Mesenchymal stem cell (in vitro differentiated cells and primary cell): ENCODE measurements around the gene DBH.
A peak's percentile ranks its signal among the peaks of the same experiment; 100 is the strongest.
"Not testable (repeated sequence)": the region's sequence is repeated elsewhere in the genome, so short reads cannot be mapped to it uniquely, and the experiment has no call there.

Experiments
- DNase-seq: peaks from one replicate; pipeline ENCODE4 v3.0.0-alpha.2; 2013
- H2AFZ ChIP-seq: one replicate; pipeline ENCODE4 v1.6.1; 2013; ENCODE audit warnings: low read depth, mild to moderate bottlenecking, control low read depth, inconsistent platforms, low read length, moderate library complexity
- H2AK5ac ChIP-seq: 2 replicates; pipeline ENCODE4 v1.6.1; 2013; ENCODE audit warnings: low read length, moderate library complexity, mild to moderate bottlenecking, inconsistent platforms; ENCODE audit not compliant: severe bottlenecking
- H2BK120ac ChIP-seq: one replicate; pipeline ENCODE4 v1.6.1; 2013; ENCODE audit warnings: low read depth, mild to moderate bottlenecking, inconsistent platforms, low read length, moderate library complexity
- H2BK12ac ChIP-seq, 2 experiments: one replicate each; pipeline ENCODE4 v1.6.1; 2013; ENCODE audit warnings: inconsistent platforms in 2 of 2, low read length in 2 of 2, mild to moderate bottlenecking in 2 of 2, moderate library complexity in 2 of 2, control low read depth in 1 of 2
- H2BK15ac ChIP-seq: one replicate; pipeline ENCODE4 v1.6.1; 2013; ENCODE audit warnings: mild to moderate bottlenecking, low read depth, inconsistent platforms; ENCODE audit not compliant: poor library complexity, severe bottlenecking
- H2BK5ac ChIP-seq: 2 replicates; pipeline ENCODE4 v1.6.1; 2013; ENCODE audit warnings: low read depth, mild to moderate bottlenecking, low read length, control low read depth, inconsistent platforms; ENCODE audit not compliant: poor library complexity, severe bottlenecking
- H3K14ac ChIP-seq, 2 experiments: one replicate each; pipeline ENCODE4 v1.6.1; 2013; ENCODE audit warnings: inconsistent platforms in 2 of 2, low read length in 2 of 2, control low read depth in 1 of 2, mild to moderate bottlenecking in 1 of 2, moderate library complexity in 1 of 2
- H3K18ac ChIP-seq, 2 experiments: one replicate each; pipeline ENCODE4 v1.6.1; 2013; ENCODE audit warnings: inconsistent platforms in 2 of 2, low read length in 2 of 2, control low read depth in 1 of 2, low read depth in 1 of 2, mild to moderate bottlenecking in 1 of 2
- H3K23ac ChIP-seq, 2 experiments: one replicate each; pipeline ENCODE4 v1.6.1; 2013; ENCODE audit warnings: inconsistent platforms in 2 of 2, low read length in 2 of 2, mild to moderate bottlenecking in 2 of 2, moderate library complexity in 2 of 2, control low read depth in 1 of 2
- H3K27ac ChIP-seq: 2 replicates; pipeline ENCODE4 v1.5.1; 2013; ENCODE audit warnings: mild to moderate bottlenecking, moderate library complexity, low read length, control low read depth, inconsistent platforms; ENCODE audit not compliant: poor library complexity, severe bottlenecking
- H3K27me3 ChIP-seq, 2 experiments: 2 replicates each; pipeline versions ENCODE4 v1.6.1 to v1.7.0; 2013; ENCODE audit warnings: low read length in 2 of 2, mild to moderate bottlenecking in 2 of 2, moderate library complexity in 2 of 2, control low read depth in 1 of 2, inconsistent platforms in 1 of 2; ENCODE audit not compliant: control insufficient read depth in 1 of 2, insufficient read depth in 1 of 2
- H3K36me3 ChIP-seq, 2 experiments: 2 replicates each; pipeline versions ENCODE4 v1.6.1 to v1.7.0; 2013; ENCODE audit warnings: low read length in 2 of 2, control low read depth in 1 of 2, inconsistent platforms in 1 of 2, low read depth in 1 of 2, mild to moderate bottlenecking in 1 of 2; ENCODE audit not compliant: insufficient read depth in 2 of 2, control insufficient read depth in 1 of 2
- H3K4ac ChIP-seq, 2 experiments: one replicate each; pipeline ENCODE4 v1.6.1; 2013; ENCODE audit warnings: inconsistent platforms in 2 of 2, low read length in 2 of 2, mild to moderate bottlenecking in 2 of 2, moderate library complexity in 2 of 2, control low read depth in 1 of 2, low read depth in 1 of 2
- H3K4me1 ChIP-seq: 2 replicates; pipeline ENCODE4 v1.6.1; 2013; ENCODE audit warnings: low read depth, low read length, control low read depth; ENCODE audit not compliant: control insufficient read depth, insufficient read depth
- H3K4me2 ChIP-seq: 2 replicates; pipeline ENCODE4 v1.6.1; 2013; ENCODE audit warnings: low read length, mild to moderate bottlenecking, inconsistent platforms; ENCODE audit not compliant: poor library complexity, severe bottlenecking
- H3K4me3 ChIP-seq, 2 experiments: 2 replicates each; pipeline versions ENCODE4 v1.5.1 to v1.7.0; 2013; ENCODE audit warnings: low read length in 2 of 2, mild to moderate bottlenecking in 2 of 2, control low read depth in 1 of 2, low read depth in 1 of 2; ENCODE audit not compliant: insufficient read depth in 1 of 2
- H3K79me1 ChIP-seq: replicated peaks from 2 replicates; pipeline ENCODE4 v1.6.1; 2013; ENCODE audit warnings: mild to moderate bottlenecking, control low read depth, low read length, inconsistent platforms; ENCODE audit not compliant: poor library complexity, severe bottlenecking
- H3K9ac ChIP-seq: 2 replicates; pipeline ENCODE4 v1.7.0; 2013; ENCODE audit warnings: mild to moderate bottlenecking, low read length, moderate library complexity
- H3K9me3 ChIP-seq: 2 replicates; pipeline ENCODE4 v1.7.0; 2013; ENCODE audit warnings: mild to moderate bottlenecking, low read length; ENCODE audit not compliant: control insufficient read depth
- H4K8ac ChIP-seq: one replicate; pipeline ENCODE4 v1.6.1; 2013; ENCODE audit warnings: inconsistent platforms, mild to moderate bottlenecking, low read length, moderate library complexity
- H4K91ac ChIP-seq: one replicate; pipeline ENCODE4 v1.6.1; 2013; ENCODE audit warnings: mild to moderate bottlenecking, low read length, inconsistent platforms
- WGBS: methylation state at CpG from one replicate; pipeline ENCODE4 v1.1.7; 2013; ENCODE audit warnings: mixed read lengths; 5-methylcytosine and 5-hydroxymethylcytosine counted together

The DBH gene

DNA sequence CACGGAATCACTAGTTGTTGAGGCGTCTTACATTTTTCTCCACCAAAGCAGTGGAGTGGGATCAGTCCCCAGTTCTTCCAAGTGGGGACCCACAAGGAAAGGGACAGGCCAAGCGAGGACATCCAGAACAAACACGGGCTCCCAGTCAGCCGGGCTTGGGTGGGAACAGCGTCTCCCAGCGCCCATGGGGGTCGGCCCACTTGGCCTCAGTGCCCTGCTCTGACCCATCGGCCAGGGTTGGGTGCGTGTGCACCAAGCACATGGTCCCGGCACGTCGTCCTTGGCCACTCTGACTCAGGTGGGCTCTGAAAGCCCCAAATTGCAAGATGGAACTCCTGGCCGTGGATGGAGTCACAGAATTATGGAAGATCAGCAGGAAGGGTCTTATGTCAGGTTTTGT lies 37.9 kb downstream of the DBH start:
- Histone ChIP-seq H3K9ac (no peak overlapping the region), H4K91ac (peak overlapping the region; percentile 31), H2BK5ac (no peak overlapping the region), H2BK120ac (no peak overlapping the region), H3K27ac (no peak overlapping the region), H3K18ac (no peak overlapping the region), H4K8ac (no peak overlapping the region), H3K79me1 (no peaks in the 10 kb centered on the region), H3K14ac (no peak overlapping the region), H3K4me1 (no peaks in the 10 kb centered on the region), H3K9me3 (no peaks in the 10 kb centered on the region), H2BK12ac (no peak overlapping the region), H3K4me3 (peak overlapping the region in 1 of 2 experiments; percentile 14), H3K36me3 (no peaks in the 10 kb centered on the region), H3K4me2 (no peak overlapping the region), H2AFZ (no peak overlapping the region), H3K23ac (no peak overlapping the region), H3K27me3 (peaks cover 48 to 55% of the 10 kb centered on the region in 2 experiments), H3K4ac (no peak overlapping the region), H2AK5ac (no peak overlapping the region), H2BK15ac (no peak overlapping the region)
- WGBS: 95% methylated on average over 14 of the region's 14 CpGs
- DNase-seq: no peak

DNA sequence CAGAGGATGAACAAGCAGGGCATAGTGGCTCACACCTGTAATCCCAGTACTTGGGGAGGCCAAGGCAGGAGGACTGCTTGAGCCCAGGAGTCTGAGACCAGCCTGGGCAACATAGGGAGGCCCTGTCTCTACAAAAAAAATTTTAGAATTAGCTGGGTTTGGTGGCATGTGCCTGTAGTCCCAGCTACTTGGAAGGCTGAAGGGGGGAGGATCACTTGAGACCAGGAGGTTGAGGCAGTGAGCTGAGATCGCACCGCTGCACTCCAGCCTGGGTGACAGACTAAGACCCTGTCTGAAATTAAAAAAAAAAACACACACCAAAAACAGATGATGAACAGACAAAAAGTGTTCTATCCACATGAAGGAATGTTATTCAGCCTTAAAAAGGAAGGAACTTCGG lies 39.6 kb downstream of the DBH start:
- not testable (repeated sequence) for H3K4me1 ChIP-seq, H3K23ac ChIP-seq, H2BK15ac ChIP-seq, H3K4ac ChIP-seq, H3K9me3 ChIP-seq, H3K4me2 ChIP-seq, H3K14ac ChIP-seq, H3K18ac ChIP-seq, H3K36me3 ChIP-seq, H4K91ac ChIP-seq, H3K27ac ChIP-seq, H2BK12ac ChIP-seq, H2AK5ac ChIP-seq, H2BK5ac ChIP-seq, H2BK120ac ChIP-seq, H2AFZ ChIP-seq, H3K4me3 ChIP-seq, H3K79me1 ChIP-seq, H3K9ac ChIP-seq, H4K8ac ChIP-seq, DNase-seq
- peaks cover 51 to 66% of the 10 kb centered on the region in 2 experiments for H3K27me3 ChIP-seq
- WGBS: 75% methylated on average over 1 of the region's 3 CpGs

- Histone ChIP-seq H2AK5ac (no peak overlapping the region), H4K91ac (no peak overlapping the region), H2BK5ac (no peak overlapping the region), H2AFZ (no peak overlapping the region), H3K18ac (no peak overlapping the region), H3K4me2 (no peak overlapping the region), H2BK15ac (no peak overlapping the region), H2BK12ac (no peak overlapping the region), H3K9ac (no peak overlapping the region), H3K14ac (no peak overlapping the region), H3K79me1 (no peaks in the 10 kb centered on the region), H3K4me3 (no peak overlapping the region), H3K27me3 (peaks cover 51 to 73% of the 10 kb centered on the region in 2 experiments), H3K9me3 (no peaks in the 10 kb centered on the region), H3K27ac (no peak overlapping the region), H3K36me3 (no peaks in the 10 kb centered on the region), H3K23ac (no peak overlapping the region), H4K8ac (no peak overlapping the region), H2BK120ac (no peak overlapping the region), H3K4ac (no peak overlapping the region), H3K4me1 (no peaks in the 10 kb centered on the region)
- no peak for DNase-seq
- WGBS: 64% methylated on average over 10 of the region's 10 CpGs
Measured at GRCh38 chr9:133676450-133676849, 40.3 kb downstream of the DBH start.

DNA sequence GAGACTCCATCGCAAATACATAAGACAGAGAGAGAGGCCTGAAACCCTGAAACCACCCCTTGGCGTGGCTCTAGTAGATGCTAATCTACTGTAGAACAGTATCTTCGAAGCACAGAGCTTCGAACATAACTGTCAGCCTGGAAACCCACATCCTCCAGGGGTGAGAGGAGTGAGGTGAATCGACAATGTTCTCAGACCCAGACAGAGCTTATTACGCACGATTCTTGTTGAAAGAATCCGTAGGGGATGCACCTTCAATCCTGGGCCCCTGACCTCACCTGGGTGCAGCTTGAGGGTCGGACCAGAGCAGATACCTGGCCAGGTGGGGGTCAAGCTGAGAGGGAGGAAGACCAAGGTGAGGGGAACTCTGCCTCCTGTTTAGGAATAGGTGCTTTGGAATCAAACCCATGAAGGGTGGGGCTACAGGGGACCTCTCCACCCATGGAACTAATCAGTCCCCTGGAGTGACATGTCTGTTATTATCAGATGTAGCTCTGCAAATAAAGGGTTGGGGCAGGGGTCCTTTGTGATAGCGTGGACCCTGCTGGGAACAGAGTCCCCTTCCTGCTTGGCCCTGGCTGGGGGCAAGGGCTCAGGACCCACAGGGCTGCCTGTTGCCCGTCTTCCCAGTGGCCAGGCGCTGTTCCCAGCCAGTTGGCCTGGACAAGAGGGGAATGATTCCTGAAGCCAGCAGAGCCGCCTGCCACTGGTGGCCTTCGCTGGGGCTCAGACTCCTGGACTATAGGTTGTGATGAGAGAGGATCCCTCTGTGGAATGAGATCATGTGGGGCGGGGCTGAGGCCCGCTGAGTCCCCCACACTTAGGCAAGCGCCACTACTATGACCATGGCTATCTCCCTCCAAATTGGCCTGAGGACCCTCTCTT lies 41.2 kb downstream of the DBH start:
- Histone ChIP-seq H3K4me2 (no peak overlapping the region), H3K4me3 (no peak overlapping the region), H3K14ac (no peak overlapping the region), H3K4ac (no peak overlapping the region), H2AK5ac (no peak overlapping the region), H4K8ac (no peak overlapping the region), H2AFZ (no peak overlapping the region), H3K4me1 (peaks cover 1% of the 10 kb centered on the region), H3K27me3 (peaks cover 51 to 81% of the 10 kb centered on the region in 2 experiments), H3K23ac (no peak overlapping the region), H2BK120ac (no peak overlapping the region), H2BK12ac (peak overlapping the region in 1 of 2 experiments; percentile 19), H2BK5ac (no peak overlapping the region), H3K18ac (no peak overlapping the region), H3K27ac (no peak overlapping the region), H3K9me3 (no peaks in the 10 kb centered on the region), H4K91ac (peak overlapping the region; percentile 44), H3K36me3 (no peaks in the 10 kb centered on the region), H3K79me1 (no peaks in the 10 kb centered on the region), H3K9ac (no peak overlapping the region), H2BK15ac (no peak overlapping the region)
- WGBS: 92% methylated on average over 17 of the region's 17 CpGs
- no peak for DNase-seq
